ENCODE results near the gene SMOC2.

SMOC2 gene

GRCh38 chr6:168601111-168601510, 160.1 kb downstream of the SMOC2 start:
- no peak overlapping the region for H3K4me2 ChIP-seq (ENCODE audit: low read length)
- no peaks in the 10 kb centered on the region for H3K27me3 ChIP-seq (ENCODE audit: insufficient read depth, low read length, poor library complexity)
- H3K27ac ChIP-seq (ENCODE audit: low read depth, low read length): no peak overlapping the region
- H3K36me3 ChIP-seq (ENCODE audit: control insufficient read depth, insufficient read depth, low read length): no peaks in the 10 kb centered on the region
- no peaks in the 10 kb centered on the region for H3K4me1 ChIP-seq (ENCODE audit: control insufficient read depth, low read depth, low read length)
- H3K79me1 ChIP-seq (ENCODE audit: low read length): no peaks in the 10 kb centered on the region
- H3K18ac ChIP-seq (ENCODE audit: low read length): no peak overlapping the region
- H3K4me3 ChIP-seq (ENCODE audit: low read length): no peak overlapping the region
- no peak overlapping the region for H2BK120ac ChIP-seq (ENCODE audit: low read depth, low read length)
- DNase-seq: no peak
- H2BK15ac ChIP-seq (replicated peaks; ENCODE audit: low read depth): no peak overlapping the region
- H3K9ac ChIP-seq (ENCODE audit: low read length): no peak overlapping the region
- no peak overlapping the region for H3K56ac ChIP-seq (ENCODE audit: low read length)
- WGBS (ENCODE audit: extremely low coverage, insufficient coverage, low lambda C conversion rate): no CpG with 5 or more reads among the region's 17 CpGs
- H3K4ac ChIP-seq (ENCODE audit: low read depth, low read length): no peak overlapping the region
- no peak overlapping the region for H4K5ac ChIP-seq (ENCODE audit: low read length)
- H4K8ac ChIP-seq (ENCODE audit: low read depth, low read length): no peak overlapping the region
- no peak overlapping the region for H3K23ac ChIP-seq (ENCODE audit: low read length)
- no peak overlapping the region for H2BK5ac ChIP-seq (ENCODE audit: low read length)
- H2AK5ac ChIP-seq (ENCODE audit: low read length): no peak overlapping the region
- no peaks in the 10 kb centered on the region for H3K79me2 ChIP-seq (ENCODE audit: control insufficient read depth, insufficient read depth, low read length)

GRCh38 chr6:168601546-168601945, 160.6 kb downstream of the SMOC2 start:
- H2BK15ac ChIP-seq (replicated peaks; ENCODE audit: low read depth): no peak overlapping the region
- H3K79me2 ChIP-seq (ENCODE audit: control insufficient read depth, insufficient read depth, low read length): no peaks in the 10 kb centered on the region
- no peak for DNase-seq
- H4K5ac ChIP-seq (ENCODE audit: low read length): no peak overlapping the region
- H3K27me3 ChIP-seq (ENCODE audit: insufficient read depth, low read length, poor library complexity): no peaks in the 10 kb centered on the region
- H3K27ac ChIP-seq (ENCODE audit: low read depth, low read length): no peak overlapping the region
- H3K23ac ChIP-seq (ENCODE audit: low read length): no peak overlapping the region
- no peak overlapping the region for H2BK120ac ChIP-seq (ENCODE audit: low read depth, low read length)
- H3K4me3 ChIP-seq (ENCODE audit: low read length): no peak overlapping the region
- H3K56ac ChIP-seq (ENCODE audit: low read length): no peak overlapping the region
- H4K8ac ChIP-seq (ENCODE audit: low read depth, low read length): no peak overlapping the region
- H3K4ac ChIP-seq (ENCODE audit: low read depth, low read length): no peak overlapping the region
- no peak overlapping the region for H3K4me2 ChIP-seq (ENCODE audit: low read length)
- no peak overlapping the region for H3K9ac ChIP-seq (ENCODE audit: low read length)
- H2AK5ac ChIP-seq (ENCODE audit: low read length): no peak overlapping the region
- H3K79me1 ChIP-seq (ENCODE audit: low read length): no peaks in the 10 kb centered on the region
- H3K18ac ChIP-seq (ENCODE audit: low read length): no peak overlapping the region
- no peak overlapping the region for H2BK5ac ChIP-seq (ENCODE audit: low read length)
- no peaks in the 10 kb centered on the region for H3K4me1 ChIP-seq (ENCODE audit: control insufficient read depth, low read depth, low read length)
- no CpG with 5 or more reads among the region's 10 CpGs for WGBS (ENCODE audit: extremely low coverage, insufficient coverage, low lambda C conversion rate)
- no peaks in the 10 kb centered on the region for H3K36me3 ChIP-seq (ENCODE audit: control insufficient read depth, insufficient read depth, low read length)

- Histone ChIP-seq H3K27me3 (ENCODE audit: insufficient read depth, low read length, poor library complexity) (no peaks in the 10 kb centered on the region), H3K4me3 (ENCODE audit: low read length) (no peak overlapping the region), H3K4ac (ENCODE audit: low read depth, low read length) (no peak overlapping the region), H2AK5ac (ENCODE audit: low read length) (no peak overlapping the region), H3K56ac (ENCODE audit: low read length) (no peak overlapping the region), H2BK15ac (replicated peaks; ENCODE audit: low read depth) (no peak overlapping the region), H3K18ac (ENCODE audit: low read length) (no peak overlapping the region), H3K4me1 (ENCODE audit: control insufficient read depth, low read depth, low read length) (no peaks in the 10 kb centered on the region), H3K79me1 (ENCODE audit: low read length) (no peaks in the 10 kb centered on the region), H3K4me2 (ENCODE audit: low read length) (no peak overlapping the region), H3K27ac (ENCODE audit: low read depth, low read length) (no peak overlapping the region), H2BK5ac (ENCODE audit: low read length) (no peak overlapping the region), H2BK120ac (ENCODE audit: low read depth, low read length) (no peak overlapping the region), H4K8ac (ENCODE audit: low read depth, low read length) (no peak overlapping the region), H3K79me2 (ENCODE audit: control insufficient read depth, insufficient read depth, low read length) (no peaks in the 10 kb centered on the region), H3K9ac (ENCODE audit: low read length) (no peak overlapping the region), H4K5ac (ENCODE audit: low read length) (no peak overlapping the region), H3K36me3 (ENCODE audit: control insufficient read depth, insufficient read depth, low read length) (no peaks in the 10 kb centered on the region), H3K23ac (ENCODE audit: low read length) (no peak overlapping the region)
- no peak for DNase-seq
- WGBS (ENCODE audit: extremely low coverage, insufficient coverage, low lambda C conversion rate): no CpG with 5 or more reads among the region's 4 CpGs
Observed at GRCh38 chr6:168602576-168602975, 161.6 kb downstream of the SMOC2 start.

GRCh38 chr6:168603234-168603633, 162.2 kb downstream of the SMOC2 start:
- Histone ChIP-seq H3K56ac (ENCODE audit: low read length) (no peak overlapping the region), H3K23ac (ENCODE audit: low read length) (no peak overlapping the region), H3K4me2 (ENCODE audit: low read length) (no peak overlapping the region), H4K5ac (ENCODE audit: low read length) (no peak overlapping the region), H3K79me1 (ENCODE audit: low read length) (no peaks in the 10 kb centered on the region), H3K9ac (ENCODE audit: low read length) (no peak overlapping the region), H3K79me2 (ENCODE audit: control insufficient read depth, insufficient read depth, low read length) (no peaks in the 10 kb centered on the region), H3K18ac (ENCODE audit: low read length) (no peak overlapping the region), H3K4ac (ENCODE audit: low read depth, low read length) (no peak overlapping the region), H2AK5ac (ENCODE audit: low read length) (no peak overlapping the region), H2BK5ac (ENCODE audit: low read length) (no peak overlapping the region), H3K27me3 (ENCODE audit: insufficient read depth, low read length, poor library complexity) (no peaks in the 10 kb centered on the region), H3K27ac (ENCODE audit: low read depth, low read length) (no peak overlapping the region), H3K4me3 (ENCODE audit: low read length) (no peak overlapping the region), H3K36me3 (ENCODE audit: control insufficient read depth, insufficient read depth, low read length) (no peaks in the 10 kb centered on the region), H2BK15ac (replicated peaks; ENCODE audit: low read depth) (no peak overlapping the region), H2BK120ac (ENCODE audit: low read depth, low read length) (no peak overlapping the region), H4K8ac (ENCODE audit: low read depth, low read length) (no peak overlapping the region), H3K4me1 (ENCODE audit: control insufficient read depth, low read depth, low read length) (no peaks in the 10 kb centered on the region)
- DNase-seq: no peak
- WGBS (ENCODE audit: extremely low coverage, insufficient coverage, low lambda C conversion rate): no CpG with 5 or more reads among the region's 4 CpGs

GRCh38 chr6:168605964-168606363, 165.0 kb downstream of the SMOC2 start:
- H3K18ac ChIP-seq (ENCODE audit: low read length): no peak overlapping the region
- no peak overlapping the region for H2AK5ac ChIP-seq (ENCODE audit: low read length)
- no peaks in the 10 kb centered on the region for H3K4me1 ChIP-seq (ENCODE audit: control insufficient read depth, low read depth, low read length)
- H3K4ac ChIP-seq (ENCODE audit: low read depth, low read length): no peak overlapping the region
- H2BK120ac ChIP-seq (ENCODE audit: low read depth, low read length): no peak overlapping the region
- no peak overlapping the region for H3K27ac ChIP-seq (ENCODE audit: low read depth, low read length)
- no peak overlapping the region for H2BK15ac ChIP-seq (replicated peaks; ENCODE audit: low read depth)
- H3K36me3 ChIP-seq (ENCODE audit: control insufficient read depth, insufficient read depth, low read length): no peaks in the 10 kb centered on the region
- DNase-seq: no peak
- no peak overlapping the region for H2BK5ac ChIP-seq (ENCODE audit: low read length)
- no peaks in the 10 kb centered on the region for H3K79me1 ChIP-seq (ENCODE audit: low read length)
- WGBS (ENCODE audit: extremely low coverage, insufficient coverage, low lambda C conversion rate): no CpG with 5 or more reads among the region's 7 CpGs
- no peak overlapping the region for H4K5ac ChIP-seq (ENCODE audit: low read length)
- H3K79me2 ChIP-seq (ENCODE audit: control insufficient read depth, insufficient read depth, low read length): no peaks in the 10 kb centered on the region
- H3K56ac ChIP-seq (ENCODE audit: low read length): no peak overlapping the region
- H3K4me3 ChIP-seq (ENCODE audit: low read length): no peak overlapping the region
- no peaks in the 10 kb centered on the region for H3K27me3 ChIP-seq (ENCODE audit: insufficient read depth, low read length, poor library complexity)
- H3K9ac ChIP-seq (ENCODE audit: low read length): no peak overlapping the region
- H3K23ac ChIP-seq (ENCODE audit: low read length): no peak overlapping the region
- H4K8ac ChIP-seq (ENCODE audit: low read depth, low read length): no peak overlapping the region
- H3K4me2 ChIP-seq (ENCODE audit: low read length): no peak overlapping the region

- Histone ChIP-seq H2BK15ac (replicated peaks; ENCODE audit: low read depth) (no peak overlapping the region), H4K5ac (ENCODE audit: low read length) (no peak overlapping the region), H3K27me3 (ENCODE audit: insufficient read depth, low read length, poor library complexity) (no peaks in the 10 kb centered on the region), H3K4me2 (ENCODE audit: low read length) (no peak overlapping the region), H2BK5ac (ENCODE audit: low read length) (no peak overlapping the region), H2BK120ac (ENCODE audit: low read depth, low read length) (no peak overlapping the region), H3K4me3 (ENCODE audit: low read length) (no peak overlapping the region), H3K4ac (ENCODE audit: low read depth, low read length) (no peak overlapping the region), H3K56ac (ENCODE audit: low read length) (no peak overlapping the region), H3K18ac (ENCODE audit: low read length) (no peak overlapping the region), H3K79me2 (ENCODE audit: control insufficient read depth, insufficient read depth, low read length) (no peaks in the 10 kb centered on the region), H3K79me1 (ENCODE audit: low read length) (no peaks in the 10 kb centered on the region), H2AK5ac (ENCODE audit: low read length) (no peak overlapping the region), H3K27ac (ENCODE audit: low read depth, low read length) (no peak overlapping the region), H3K9ac (ENCODE audit: low read length) (no peak overlapping the region), H3K36me3 (ENCODE audit: control insufficient read depth, insufficient read depth, low read length) (no peaks in the 10 kb centered on the region), H4K8ac (ENCODE audit: low read depth, low read length) (no peak overlapping the region), H3K23ac (ENCODE audit: low read length) (no peak overlapping the region), H3K4me1 (ENCODE audit: control insufficient read depth, low read depth, low read length) (no peaks in the 10 kb centered on the region)
- DNase-seq: no peak
- no CpG with 5 or more reads among the region's 16 CpGs for WGBS (ENCODE audit: extremely low coverage, insufficient coverage, low lambda C conversion rate)
Observed at GRCh38 chr6:168606722-168607121, 165.7 kb downstream of the SMOC2 start.

Measured in mesendoderm (in vitro differentiated cells).